Measurements from ENCODE around the gene SERINC3. TPM values are rescaled to one million over a fixed set of nuclear protein-coding genes. Genes with fewer than 3 reads are reported as not detected.

Gene SERINC3
- total RNA-seq, 3 donors from 2014 or later = 103 to 128 (median 110) TPM

- intact Hi-C loops (cut with DNase I, micrococcal nuclease) = no loop called here
- H3K36me3 ChIP-seq (ENCODE audit: low read depth) = no peaks in the 10 kb centered on the region
- H3K4me1 ChIP-seq (ENCODE audit: low read depth) = no peaks in the 10 kb centered on the region
- ATAC-seq = no peak
- no peaks in the 10 kb centered on the region for H3K9me3 ChIP-seq
- no peak for TF ChIP-seq CTCF (IDR thresholded peaks at IDR 0.05)
- no peak overlapping the region for H3K4me3 ChIP-seq
- no peak for DNase-seq
Observed at GRCh38 chr20:44552050-44552449, 30.2 kb upstream of the SERINC3 start.

- Histone ChIP-seq H3K36me3 (ENCODE audit: low read depth) (no peaks in the 10 kb centered on the region), H3K4me3 (no peak overlapping the region), H3K9me3 (no peaks in the 10 kb centered on the region), H3K4me1 (ENCODE audit: low read depth) (no peaks in the 10 kb centered on the region)
- no peak for TF ChIP-seq CTCF (IDR thresholded peaks at IDR 0.05)
- DNase-seq (no peak), ATAC-seq (no peak)
- intact Hi-C loops (cut with DNase I, micrococcal nuclease) = no loop called here
Observed at GRCh38 chr20:44549123-44549522, 27.3 kb upstream of the SERINC3 start.

- intact Hi-C loops (cut with DNase I, micrococcal nuclease) = no loop called here
- TF ChIP-seq CTCF (IDR thresholded peaks at IDR 0.05) = no peak
- H3K36me3 ChIP-seq (ENCODE audit: low read depth) = no peaks in the 10 kb centered on the region
- no peak overlapping the region for H3K4me3 ChIP-seq
- no peak for ATAC-seq
- H3K9me3 ChIP-seq = no peaks in the 10 kb centered on the region
- no peak for DNase-seq
- peaks cover 11% of the 10 kb centered on the region for H3K4me1 ChIP-seq (ENCODE audit: low read depth)
Observed at GRCh38 chr20:44547419-44547818, 25.5 kb upstream of the SERINC3 start.

GRCh38 chr20:44544263-44544662 is 22.4 kb upstream of the SERINC3 start:
- Histone ChIP-seq H3K9me3 (no peaks in the 10 kb centered on the region), H3K36me3 (ENCODE audit: low read depth) (no peaks in the 10 kb centered on the region), H3K4me3 (no peak overlapping the region), H3K4me1 (ENCODE audit: low read depth) (peaks cover 11% of the 10 kb centered on the region)
- DNase-seq (no peak), ATAC-seq (no peak)
- TF ChIP-seq CTCF (IDR thresholded peaks at IDR 0.05) = no peak
- intact Hi-C loops (cut with DNase I, micrococcal nuclease) = no loop called here

GRCh38 chr20:44543358-44543757 is 21.5 kb upstream of the SERINC3 start:
- Histone ChIP-seq H3K9me3 (no peaks in the 10 kb centered on the region), H3K36me3 (ENCODE audit: low read depth) (no peaks in the 10 kb centered on the region), H3K4me3 (no peak overlapping the region), H3K4me1 (ENCODE audit: low read depth) (peaks cover 11% of the 10 kb centered on the region)
- no peak for TF ChIP-seq CTCF (IDR thresholded peaks at IDR 0.05)
- intact Hi-C loops (cut with DNase I, micrococcal nuclease) = no loop called here
- no peak for DNase-seq
- no peak for ATAC-seq

GRCh38 chr20:44542890-44543289 is 21.0 kb upstream of the SERINC3 start:
- no peak overlapping the region for H3K4me3 ChIP-seq
- ATAC-seq = peak; percentile 47
- no peak for TF ChIP-seq CTCF (IDR thresholded peaks at IDR 0.05)
- H3K36me3 ChIP-seq (ENCODE audit: low read depth) = no peaks in the 10 kb centered on the region
- DNase-seq = no peak
- intact Hi-C loops (cut with DNase I, micrococcal nuclease) = no loop called here
- peaks cover 11% of the 10 kb centered on the region for H3K4me1 ChIP-seq (ENCODE audit: low read depth)
- no peaks in the 10 kb centered on the region for H3K9me3 ChIP-seq

Data from mucosa of descending colon (tissue), 3 donors.